Activated CD4-positive, alpha-beta T cell treated with anti-CD3 and anti-CD28 coated beads for 24 hours (primary cell): ENCODE results near the gene CALHM4.
"Not testable (repeated sequence)": the region's sequence is repeated elsewhere in the genome, so short reads cannot be mapped to it uniquely, and the experiment has no call there.

Source experiments
- DNase-seq, 2 donors: peaks; one replicate each; pipeline ENCODE4 v3.0.0-alpha.2; 2020; ENCODE audit warnings: low read depth in 2 of 2

Gene CALHM4

GRCh38 chr6:116577486-116577885, 23.9 kb downstream of the CALHM4 start:
- no peak for DNase-seq

GRCh38 chr6:116578335-116578734, 24.8 kb downstream of the CALHM4 start:
- DNase-seq, result no peak

DNA sequence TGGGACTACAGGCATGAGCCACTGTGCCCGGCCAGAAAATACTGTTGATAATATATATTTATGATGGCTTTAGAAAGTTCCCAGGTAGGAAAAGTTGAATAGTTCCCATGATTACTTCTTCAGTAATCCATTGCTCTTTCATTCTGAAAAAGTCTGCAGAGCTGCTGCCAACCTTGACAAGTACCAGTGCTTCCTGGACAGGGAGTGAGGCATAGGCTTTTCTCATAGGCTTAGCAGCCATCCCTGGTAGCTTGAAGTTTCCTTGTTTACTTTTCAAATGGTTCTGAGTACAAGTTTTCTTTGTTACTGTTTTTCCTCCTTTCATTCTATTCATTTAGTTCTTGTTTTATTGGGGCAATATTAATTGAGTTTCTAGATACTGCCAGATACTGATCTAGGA, 25.6 kb downstream of the CALHM4 start:
- no peak for DNase-seq

DNA sequence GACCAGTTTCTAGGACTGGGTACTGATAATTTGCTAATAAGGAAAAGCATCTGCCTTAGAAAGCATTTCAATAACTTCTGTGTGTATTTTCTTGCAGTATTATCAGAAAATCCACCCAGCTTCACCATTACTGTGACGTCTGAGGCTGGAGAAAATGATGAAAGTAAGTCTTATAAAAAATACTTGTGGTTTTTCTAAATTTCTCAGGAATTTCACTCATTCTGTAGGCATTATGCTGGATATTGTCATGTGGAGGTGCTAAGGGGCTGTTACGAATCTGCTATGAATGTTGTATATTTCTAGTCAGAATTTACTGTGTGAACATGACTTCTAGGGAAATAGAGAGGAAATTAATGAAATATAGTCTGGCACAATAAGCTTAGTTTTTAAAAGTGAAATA, 26.6 kb downstream of the CALHM4 start:
- DNase-seq, result no peak

DNA sequence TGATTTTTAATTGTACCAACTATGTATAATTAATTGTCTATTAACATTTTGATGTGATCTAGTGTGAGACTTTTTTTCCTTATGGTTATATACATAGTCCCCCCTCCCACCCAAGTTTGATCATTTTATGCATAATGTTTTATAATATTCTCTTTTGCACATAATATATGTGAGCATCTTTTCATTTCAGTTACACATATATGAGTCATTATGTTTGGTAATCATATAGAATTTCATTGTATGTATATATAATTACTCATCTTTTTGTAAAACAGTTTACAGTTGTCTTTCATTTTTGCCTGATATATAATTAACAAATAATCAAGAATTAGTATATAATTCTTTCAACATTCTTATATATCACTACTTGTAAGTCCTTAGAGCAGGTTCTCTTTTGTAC, 32.7 kb downstream of the CALHM4 start:
- DNase-seq, result no peak

DNA sequence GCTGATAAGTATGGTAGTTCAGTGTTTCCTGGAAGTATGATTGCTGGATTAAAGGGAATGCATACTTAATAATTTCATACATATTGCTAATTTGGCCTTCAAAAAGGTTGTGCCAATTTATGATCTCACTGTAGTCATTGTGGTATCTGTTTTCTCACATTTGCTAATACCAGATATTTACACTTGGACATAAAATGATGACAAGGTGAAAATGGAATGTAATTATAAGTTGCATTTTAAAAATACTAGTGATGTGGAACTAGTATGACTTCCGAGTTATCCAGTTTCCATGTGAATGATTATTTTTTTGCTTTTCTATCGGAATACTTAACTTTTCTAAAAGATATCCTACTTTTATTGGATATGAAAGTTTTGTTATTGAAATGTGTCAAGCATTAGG, 33.2 kb downstream of the CALHM4 start:
- no peak for DNase-seq

DNA sequence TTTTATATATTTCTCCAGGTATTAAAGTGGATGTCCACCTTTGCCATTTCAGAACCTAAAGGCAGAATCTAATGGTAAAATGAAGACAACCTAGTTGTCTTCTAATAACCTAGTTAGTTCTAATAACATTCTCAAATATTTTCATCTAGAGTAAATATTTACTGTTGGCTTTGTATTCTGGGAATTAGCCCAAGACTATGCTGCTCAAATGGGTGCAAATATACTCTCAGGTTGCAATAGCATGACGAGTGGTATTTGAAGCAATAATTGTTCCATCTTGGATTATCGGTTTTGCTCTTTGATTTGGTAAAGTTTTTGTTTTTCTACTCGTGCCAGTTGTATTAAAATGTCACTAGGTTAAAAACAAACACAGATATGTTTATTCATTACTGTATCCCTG, 41.7 kb downstream of the CALHM4 start:
- DNase-seq, result no peak

DNA sequence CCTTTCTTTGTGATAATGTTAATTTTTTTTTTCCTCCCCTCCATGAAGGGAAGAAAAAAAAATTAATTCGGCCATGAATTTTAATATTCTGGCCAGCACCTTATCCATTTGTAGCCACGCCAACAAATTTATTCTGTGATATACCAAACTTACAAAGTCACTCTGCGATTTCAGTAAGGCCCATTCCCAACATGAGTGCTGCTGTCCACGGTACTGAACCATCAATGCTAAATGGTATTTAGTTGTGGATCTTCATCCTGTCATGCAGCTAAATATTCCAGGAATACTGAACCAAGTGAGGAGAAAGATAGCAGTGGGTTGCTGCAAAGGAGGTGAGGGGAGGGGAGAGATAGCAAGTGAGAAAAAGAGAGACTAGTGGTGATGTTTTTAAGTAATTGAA, 43.3 kb downstream of the CALHM4 start:
- DNase-seq, result no peak

DNA sequence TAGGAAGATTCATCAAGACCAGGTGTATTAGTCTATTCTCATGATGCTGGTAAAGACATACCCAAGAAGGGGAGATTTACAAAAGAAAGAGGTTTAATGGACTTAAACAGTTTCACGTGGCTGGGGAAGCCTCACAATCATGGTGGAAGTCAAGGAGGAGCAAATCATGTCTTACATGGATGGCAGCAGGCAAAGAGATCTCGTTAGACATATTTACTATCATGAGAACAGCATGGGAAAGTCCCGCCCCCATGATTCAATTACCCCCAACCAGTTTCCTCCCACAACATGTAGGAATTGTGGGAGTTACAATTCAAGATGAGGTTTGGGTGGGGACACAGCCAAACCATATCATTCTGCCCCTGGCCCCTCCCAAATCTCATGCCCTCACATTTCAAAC, 50.4 kb downstream of the CALHM4 start:
- not testable (repeated sequence) for DNase-seq

DNA sequence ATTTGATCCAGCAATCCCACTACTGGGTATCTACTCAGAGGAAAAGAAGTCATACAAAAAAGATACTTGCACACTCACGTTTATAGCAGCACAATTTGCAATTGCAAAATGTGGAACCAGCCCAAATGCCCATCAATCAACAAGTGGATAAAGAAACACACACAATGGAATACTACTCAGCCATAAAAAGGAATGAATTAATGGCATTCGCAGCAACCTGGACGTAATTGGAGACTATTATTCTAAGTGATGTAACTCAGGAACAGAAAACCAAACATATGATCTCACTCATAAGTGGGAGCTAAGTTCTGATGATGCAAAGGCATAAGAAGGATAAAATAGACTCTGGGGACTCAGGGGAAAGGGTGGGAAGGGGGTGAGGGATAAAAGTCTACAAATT, 51.3 kb downstream of the CALHM4 start:
- not testable (repeated sequence) for DNase-seq

GRCh38 chr6:116605935-116606334, 52.4 kb downstream of the CALHM4 start:
- DNase-seq, result no peak
